IPS DF 6.9 (cell line): ENCODE data around the gene MYO5A.

Experiments
- DNase-seq: peaks from one replicate; pipeline ENCODE4 v3.0.0-alpha.2; 2013; ENCODE audit warnings: low read depth, low spot score
- H3K27ac ChIP-seq: one replicate; pipeline ENCODE4 v1.5.1; 2013; ENCODE audit warnings: low read length, control low read depth
- H3K27me3 ChIP-seq: 2 replicates; pipeline ENCODE4 v1.6.1; 2013; ENCODE audit warnings: mild to moderate bottlenecking, low read length; ENCODE audit not compliant: control insufficient read depth, insufficient read depth
- H3K36me3 ChIP-seq: 2 replicates; pipeline ENCODE4 v1.6.1; 2013; ENCODE audit warnings: low read length; ENCODE audit not compliant: control insufficient read depth, insufficient read depth
- H3K4me1 ChIP-seq: 2 replicates; pipeline ENCODE4 v1.6.1; 2013; ENCODE audit warnings: low read length; ENCODE audit not compliant: control insufficient read depth, insufficient read depth
- H3K4me3 ChIP-seq: 2 replicates; pipeline ENCODE4 v1.5.1; 2013; ENCODE audit warnings: mild to moderate bottlenecking, low read length
- H3K9me3 ChIP-seq: 2 replicates; pipeline ENCODE4 v1.6.1; 2013; ENCODE audit warnings: low read length, inconsistent platforms; ENCODE audit not compliant: control insufficient read depth, insufficient read depth
- WGBS: extraction: QIAGEN DNeasy Blood & Tissue Kit; methylation state at CpG from one replicate; pipeline ENCODE4 v1.1.7; 2013; ENCODE audit warnings: mixed read lengths, missing lambda C conversion rate; ENCODE audit not compliant: insufficient read length, insufficient coverage; 5-methylcytosine and 5-hydroxymethylcytosine counted together

MYO5A gene

DNA sequence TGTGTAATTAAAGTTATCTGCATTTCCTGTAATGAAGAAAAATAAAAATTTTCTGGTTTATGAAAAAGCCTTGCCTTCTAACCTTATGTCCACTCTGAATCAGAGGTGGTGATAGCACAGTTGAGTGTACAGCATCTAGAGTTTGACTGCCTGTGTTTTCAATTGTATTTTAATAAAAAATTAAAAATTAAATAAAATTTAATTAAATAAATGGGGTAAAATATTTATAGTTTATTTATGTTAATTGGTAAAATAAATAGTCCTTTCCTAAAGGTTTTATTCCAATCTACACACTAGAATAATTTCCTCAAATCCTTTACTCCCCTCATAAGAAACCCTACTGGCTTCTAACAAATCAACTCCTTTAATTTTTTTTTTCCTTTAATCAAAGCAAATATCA lies 121.3 kb downstream of the MYO5A start:
- Histone ChIP-seq H3K36me3 (no peaks in the 10 kb centered on the region), H3K4me3 (no peak overlapping the region), H3K4me1 (no peaks in the 10 kb centered on the region)

DNA sequence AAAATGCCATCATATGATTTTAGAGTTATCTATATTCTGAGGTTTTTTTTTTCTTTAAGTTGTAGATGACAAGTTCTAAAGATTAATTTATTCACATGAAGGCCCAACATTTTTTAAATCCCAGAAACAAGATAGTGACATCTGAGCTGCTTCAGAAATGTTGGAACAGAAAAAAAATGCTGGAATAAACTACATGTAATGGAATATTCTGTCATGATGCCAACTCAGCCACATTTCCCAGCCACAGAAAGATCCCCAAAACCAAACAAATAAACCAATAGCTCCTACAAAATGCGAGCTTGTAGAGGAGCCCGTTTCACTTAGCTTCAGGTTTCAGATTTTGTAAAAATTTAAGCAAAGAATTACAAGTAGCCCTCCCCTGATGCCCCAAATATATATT lies 122.1 kb downstream of the MYO5A start:
- no peak overlapping the region for H3K4me3 ChIP-seq
- H3K36me3 ChIP-seq = no peaks in the 10 kb centered on the region
- no peaks in the 10 kb centered on the region for H3K27me3 ChIP-seq
- no peaks in the 10 kb centered on the region for H3K4me1 ChIP-seq
- no peak for DNase-seq
- WGBS = no CpG with 5 or more reads among the region's 2 CpGs
- H3K9me3 ChIP-seq = no peaks in the 10 kb centered on the region
- H3K27ac ChIP-seq = no peak overlapping the region

More for the DNA sequence above, 121.3 kb downstream of the MYO5A start:
- Histone ChIP-seq H3K27ac (no peak overlapping the region), H3K27me3 (no peaks in the 10 kb centered on the region), H3K9me3 (no peaks in the 10 kb centered on the region)
- no peak for DNase-seq

DNA sequence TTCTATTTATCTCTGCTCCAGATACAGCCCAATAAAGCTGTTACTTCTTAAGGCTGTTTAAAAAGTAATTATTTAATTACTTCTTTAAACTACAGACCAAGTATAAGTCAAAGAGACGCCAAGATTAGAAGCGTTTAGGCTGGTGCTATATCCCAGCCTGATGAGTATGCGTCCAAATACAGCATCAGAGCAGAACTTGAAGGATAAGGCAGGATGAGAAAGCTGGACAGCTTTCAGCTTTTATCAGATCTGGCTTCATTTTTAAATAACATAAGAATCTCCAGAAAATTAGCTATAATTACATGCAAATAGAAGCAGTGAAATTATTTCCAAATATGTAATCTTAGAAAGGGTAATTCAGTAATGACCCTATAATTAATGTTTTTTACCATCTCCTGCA lies 122.8 kb downstream of the MYO5A start:
- no peaks in the 10 kb centered on the region for H3K4me1 ChIP-seq
- H3K36me3 ChIP-seq = no peaks in the 10 kb centered on the region
- no peaks in the 10 kb centered on the region for H3K9me3 ChIP-seq
- no peak overlapping the region for H3K4me3 ChIP-seq
- no peak overlapping the region for H3K27ac ChIP-seq
- no peak for DNase-seq
- no peaks in the 10 kb centered on the region for H3K27me3 ChIP-seq
- no CpG with 5 or more reads among the region's 3 CpGs for WGBS

DNA sequence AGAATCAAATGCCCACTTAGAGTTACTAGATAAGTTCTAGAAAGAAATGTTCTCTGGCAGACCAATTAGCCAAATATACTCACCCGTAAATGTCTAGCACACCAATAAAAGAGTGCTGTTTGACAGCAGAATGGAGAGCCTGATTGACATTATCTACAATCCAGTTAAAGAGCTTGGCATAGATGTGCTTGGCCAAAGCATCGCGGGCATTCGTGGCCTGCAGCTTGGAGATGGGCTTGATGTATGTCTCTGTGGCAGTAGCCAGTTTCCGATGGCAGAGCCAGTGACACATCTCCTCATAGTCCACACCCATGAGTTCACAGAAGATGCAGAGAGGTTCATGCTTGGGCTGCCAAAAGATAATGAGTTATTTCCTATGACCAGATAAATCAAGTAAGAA lies 131.6 kb downstream of the MYO5A start:
- Histone ChIP-seq H3K9me3 (no peaks in the 10 kb centered on the region), H3K27me3 (no peaks in the 10 kb centered on the region), H3K4me3 (no peak overlapping the region), H3K4me1 (peaks cover 7% of the 10 kb centered on the region; the same call in 1 of the 2 replicates), H3K27ac (no peak overlapping the region), H3K36me3 (no peaks in the 10 kb centered on the region)
- no CpG with 5 or more reads among the region's 5 CpGs for WGBS
- DNase-seq = no peak

DNA sequence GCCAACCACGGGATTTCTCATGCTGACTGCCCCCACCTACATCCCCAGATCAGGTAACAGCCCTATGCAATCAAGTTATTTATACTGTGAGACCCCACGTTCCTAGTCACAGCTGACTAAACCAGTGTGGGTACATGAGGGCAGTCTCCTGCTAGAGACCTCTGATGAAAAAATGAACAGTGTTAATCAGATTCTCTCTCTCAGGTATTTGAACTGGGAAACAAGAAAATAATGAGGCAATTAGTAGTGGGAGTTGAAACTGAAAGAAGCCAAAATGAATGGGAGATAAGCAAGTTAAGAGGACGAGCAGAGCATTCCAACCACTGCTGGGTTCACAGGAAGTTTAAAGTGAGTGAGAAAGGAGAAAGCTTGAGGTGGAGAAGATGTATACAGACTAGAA lies 134.6 kb downstream of the MYO5A start:
- DNase-seq = no peak
- H3K27ac ChIP-seq = no peak overlapping the region
- H3K9me3 ChIP-seq = no peaks in the 10 kb centered on the region
- no CpG with 5 or more reads among the region's 3 CpGs for WGBS
- H3K4me3 ChIP-seq = no peak overlapping the region
- H3K27me3 ChIP-seq = no peaks in the 10 kb centered on the region
- no peaks in the 10 kb centered on the region for H3K36me3 ChIP-seq
- H3K4me1 ChIP-seq = peaks cover 7% of the 10 kb centered on the region; the same call in 1 of the 2 replicates

DNA sequence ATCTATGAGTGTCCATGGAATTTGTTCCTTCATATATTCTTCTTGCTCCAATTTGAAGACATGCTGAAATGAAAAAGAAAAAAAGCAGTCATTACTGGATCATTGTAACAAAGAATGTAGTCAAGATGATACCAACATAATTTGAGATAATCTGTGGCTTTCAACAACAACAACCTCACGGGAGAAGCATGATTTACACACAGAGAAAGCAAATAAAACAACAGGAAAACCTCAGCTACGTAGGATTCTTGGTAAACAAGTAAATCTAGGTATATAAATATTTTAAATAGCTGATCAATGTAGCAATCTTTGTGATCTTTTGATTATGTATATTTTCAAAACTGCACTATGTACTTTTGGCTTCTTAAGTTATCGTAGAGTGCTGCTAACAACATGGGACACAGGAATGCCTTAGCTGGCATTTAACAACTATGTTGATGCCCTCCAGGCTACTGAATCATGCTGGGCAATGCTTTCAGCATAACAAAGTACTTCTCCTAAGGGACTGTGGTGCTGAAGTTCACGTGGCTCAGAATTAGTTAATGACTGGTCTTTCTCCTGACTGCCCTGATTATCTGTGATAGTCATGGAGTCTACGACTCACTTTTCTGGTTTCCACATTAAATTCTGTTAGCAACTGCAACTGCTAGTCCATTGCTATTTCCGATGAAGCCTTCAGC lies 136.5 kb downstream of the MYO5A start:
- DNase-seq = peak; percentile 13
- H3K4me1 ChIP-seq = peaks cover 7% of the 10 kb centered on the region; the same call in 1 of the 2 replicates
- WGBS = no CpG with 5 or more reads among the region's 6 CpGs
- H3K36me3 ChIP-seq = no peaks in the 10 kb centered on the region
- no peak overlapping the region for H3K4me3 ChIP-seq
- no peaks in the 10 kb centered on the region for H3K27me3 ChIP-seq
- H3K27ac ChIP-seq = no peak overlapping the region
- H3K9me3 ChIP-seq = no peaks in the 10 kb centered on the region

DNA sequence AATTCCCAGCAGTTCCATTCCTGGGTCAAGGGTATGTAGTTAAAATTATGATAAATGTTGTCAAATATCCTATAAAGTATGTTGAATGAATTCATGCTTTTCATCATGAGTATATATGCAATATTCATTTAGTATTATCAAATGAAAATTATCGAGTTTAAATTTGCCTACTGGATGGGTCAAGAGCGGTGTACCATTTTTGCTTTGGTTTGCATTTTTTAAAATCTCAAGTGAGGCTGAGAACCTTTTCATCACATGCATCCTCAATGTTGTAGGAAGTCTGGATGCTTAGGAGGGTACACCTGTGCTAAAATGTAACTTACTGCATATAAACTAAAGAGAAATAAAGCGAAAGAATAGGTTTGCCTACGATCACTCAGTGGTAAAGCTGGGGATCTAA lies 137.6 kb downstream of the MYO5A start:
- H3K36me3 ChIP-seq = no peaks in the 10 kb centered on the region
- H3K4me1 ChIP-seq = peaks cover 7% of the 10 kb centered on the region; the same call in 1 of the 2 replicates
- WGBS = no CpG with 5 or more reads among the region's 4 CpGs
- no peaks in the 10 kb centered on the region for H3K9me3 ChIP-seq
- H3K4me3 ChIP-seq = no peak overlapping the region
- DNase-seq = no peak
- no peak overlapping the region for H3K27ac ChIP-seq
- no peaks in the 10 kb centered on the region for H3K27me3 ChIP-seq

DNA sequence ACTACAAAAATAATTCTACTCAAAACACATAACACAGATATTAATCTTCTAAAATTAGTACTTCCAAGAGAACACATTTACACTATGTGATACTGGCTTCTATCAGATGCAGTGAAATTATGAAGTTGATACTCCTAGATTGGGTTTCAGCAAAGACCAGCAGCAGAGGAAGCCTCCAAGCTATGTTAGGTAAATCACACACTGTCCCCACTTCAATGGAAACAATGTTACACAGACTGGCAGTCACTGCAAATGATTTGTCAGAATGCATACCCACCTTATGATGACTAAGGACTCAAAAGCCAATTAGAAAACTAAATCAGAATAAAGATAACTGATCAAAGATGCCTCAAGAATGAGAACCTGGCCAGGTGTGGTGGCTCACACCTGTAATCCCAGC lies 143.0 kb downstream of the MYO5A start:
- Histone ChIP-seq H3K27me3 (no peaks in the 10 kb centered on the region), H3K9me3 (no peaks in the 10 kb centered on the region), H3K4me1 (no peaks in the 10 kb centered on the region), H3K4me3 (no peak overlapping the region), H3K36me3 (no peaks in the 10 kb centered on the region; the same call in 1 of the 2 replicates), H3K27ac (no peak overlapping the region)
- DNase-seq = no peak

DNA sequence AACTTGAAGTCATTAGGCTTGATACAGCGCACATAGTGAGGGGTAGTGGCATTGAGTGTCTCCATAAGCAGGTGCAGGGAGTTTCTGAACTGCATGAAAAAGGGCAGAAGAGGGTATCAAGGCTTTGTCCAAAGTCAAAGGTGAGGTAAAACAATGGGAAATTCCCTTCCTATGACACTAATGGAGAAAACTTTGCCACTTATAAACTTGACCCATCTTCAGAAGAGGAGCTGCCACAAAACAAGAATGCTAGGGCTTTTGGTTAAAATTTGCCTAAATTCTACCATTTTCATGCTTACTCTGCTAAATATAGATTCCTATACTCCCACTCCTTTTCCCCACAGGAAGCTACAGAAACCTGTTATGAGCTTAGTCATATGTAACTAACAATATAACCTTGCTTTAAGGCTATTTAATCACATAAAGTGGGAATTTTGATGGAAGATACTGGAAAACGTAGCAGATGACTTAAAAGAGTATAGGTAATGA lies 145.5 kb downstream of the MYO5A start:
- no peaks in the 10 kb centered on the region for H3K4me1 ChIP-seq
- H3K4me3 ChIP-seq = no peak overlapping the region
- no peaks in the 10 kb centered on the region for H3K27me3 ChIP-seq
- no peak for DNase-seq
- 100% methylated on average over 1 of the region's 2 CpGs for WGBS
- H3K27ac ChIP-seq = no peak overlapping the region
- H3K9me3 ChIP-seq = no peaks in the 10 kb centered on the region
- H3K36me3 ChIP-seq = no peaks in the 10 kb centered on the region; the same call in 1 of the 2 replicates

DNA sequence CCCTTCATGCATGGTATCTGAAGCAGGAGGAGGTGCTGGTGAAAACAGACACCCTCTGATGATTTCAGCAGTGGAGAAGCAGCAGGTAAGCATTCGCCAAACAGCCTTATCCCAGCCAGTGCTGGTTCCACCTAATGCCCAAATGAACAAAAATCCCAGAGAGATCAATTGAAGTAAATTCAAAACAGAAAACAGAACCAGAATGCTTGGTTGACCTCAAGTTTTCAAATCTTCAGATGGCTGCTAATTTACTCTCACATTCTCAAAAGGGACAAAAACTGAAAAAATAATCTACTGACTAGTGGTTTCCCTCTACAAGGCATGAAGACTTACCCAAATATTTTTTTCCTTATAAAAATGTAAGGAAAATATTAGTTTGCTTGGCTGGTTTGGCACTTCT lies 146.0 kb downstream of the MYO5A start:
- WGBS = no CpG with 5 or more reads among the region's 1 CpG

More for the DNA sequence above, 146.0 kb downstream of the MYO5A start:
- Histone ChIP-seq H3K27me3 (no peaks in the 10 kb centered on the region), H3K9me3 (no peaks in the 10 kb centered on the region), H3K27ac (no peak overlapping the region), H3K4me3 (no peak overlapping the region), H3K36me3 (no peaks in the 10 kb centered on the region; the same call in 1 of the 2 replicates), H3K4me1 (no peaks in the 10 kb centered on the region)
- DNase-seq = no peak
